GM23338 (cell line): ENCODE measurements around the gene SRCAP. TPM values are rescaled to one million over a fixed set of nuclear protein-coding genes. Genes with fewer than 3 reads are reported as not detected.
A peak's percentile ranks its signal among the peaks of the same experiment; 100 is the strongest.

Experiments
- ATAC-seq: fragments of 200-7000 bp; cut with Tn5 transposase; 3 replicates; pipeline ENCODE4 v1.9.1; 2020
- DNase-seq: peaks from one replicate; pipeline ENCODE4 v3.0.0-alpha.2; 2015; ENCODE audit warnings: low spot score
- H2AFZ ChIP-seq: fragments of 200-600 bp; sonication (generic); 2 replicates; pipeline ENCODE4 v1.8.0; 2016; ENCODE audit warnings: antibody characterized with exemption, mild to moderate bottlenecking, moderate library complexity
- H3F3A ChIP-seq: fragments of 200-600 bp; sonication (generic); replicated peaks from 2 replicates; pipeline ENCODE4 v1.8.0; 2017; ENCODE audit warnings: antibody characterized with exemption, mixed run types, low read depth
- H3K27ac ChIP-seq: fragments of 200-600 bp; sonication (generic); 2 replicates; pipeline ENCODE4 v1.6.1; 2016; ENCODE audit warnings: low read depth
- H3K27me3 ChIP-seq: fragments of 200-600 bp; sonication (generic); 2 replicates; pipeline ENCODE4 v1.8.0; 2016; ENCODE audit warnings: mild to moderate bottlenecking, mixed run types, moderate library complexity; ENCODE audit not compliant: insufficient read depth
- H3K36me3 ChIP-seq: fragments of 200-600 bp; sonication (generic); 2 replicates; pipeline ENCODE4 v1.8.0; 2016; ENCODE audit warnings: mild to moderate bottlenecking; ENCODE audit not compliant: insufficient read depth
- H3K4me1 ChIP-seq: fragments of 200-600 bp; sonication (generic); 2 replicates; pipeline ENCODE4 v1.8.0; 2016; ENCODE audit warnings: mild to moderate bottlenecking, moderate library complexity; ENCODE audit not compliant: insufficient read depth
- H3K4me2 ChIP-seq: fragments of 200-600 bp; sonication (generic); 2 replicates; pipeline ENCODE4 v1.7.1; 2017; ENCODE audit warnings: mixed run types
- H3K4me3 ChIP-seq: fragments of 200-600 bp; sonication (generic); 2 replicates; pipeline ENCODE4 v1.6.1; 2016; ENCODE audit warnings: mixed run types
- H3K79me2 ChIP-seq: fragments of 200-600 bp; sonication (generic); replicated peaks from 2 replicates; pipeline ENCODE4 v1.8.0; 2017; ENCODE audit warnings: mild to moderate bottlenecking; ENCODE audit not compliant: insufficient read depth
- H3K9me2 ChIP-seq: fragments of 200-600 bp; sonication (generic); 2 replicates; pipeline ENCODE4 v1.8.0; 2017; ENCODE audit not compliant: insufficient read depth
- H4K20me1 ChIP-seq: fragments of 200-600 bp; sonication (generic); replicated peaks from 2 replicates; pipeline ENCODE4 v1.8.0; 2017; ENCODE audit warnings: mild to moderate bottlenecking; ENCODE audit not compliant: insufficient read depth
- H3K27ac Mint-ChIP-seq: 2 replicates; pipeline ENCODE4 v1.8.0; 2020; ENCODE audit warnings: inconsistent platforms, mild to moderate bottlenecking, moderate library complexity, mixed read lengths
- H3K27me3 Mint-ChIP-seq: 3 replicates; pipeline ENCODE4 v1.8.0; 2022; ENCODE audit warnings: low read depth, mild to moderate bottlenecking, moderate library complexity, mixed read lengths, inconsistent platforms; ENCODE audit not compliant: insufficient read depth, poor library complexity
- H3K36me3 Mint-ChIP-seq: 3 replicates; pipeline ENCODE4 v1.8.0; 2021; ENCODE audit warnings: low read depth, mild to moderate bottlenecking, inconsistent platforms, moderate library complexity, mixed read lengths
- H3K4me1 Mint-ChIP-seq: 3 replicates; pipeline ENCODE4 v1.8.0; 2020; ENCODE audit warnings: mild to moderate bottlenecking, inconsistent platforms, mixed read lengths
- H3K4me3 Mint-ChIP-seq: 3 replicates; pipeline ENCODE4 v1.8.0; 2021; ENCODE audit warnings: moderate library complexity, mild to moderate bottlenecking, inconsistent platforms, mixed read lengths
- H3K9me3 Mint-ChIP-seq: 3 replicates; pipeline ENCODE4 v1.8.0; 2020; ENCODE audit warnings: moderate library complexity, mild to moderate bottlenecking, inconsistent platforms, mixed read lengths
- EZH2phosphoT487 ChIP-seq: fragments of 200-600 bp; sonication (generic); IDR thresholded peaks from one replicate; pipeline ENCODE4 v1.8.1; 2018; ENCODE audit warnings: antibody characterized with exemption; ENCODE audit not compliant: unreplicated experiment
- JUNB ChIP-seq: IDR thresholded peaks from one replicate; pipeline ENCODE4 v1.6.1; 2016; ENCODE audit warnings: antibody characterized with exemption; ENCODE audit not compliant: unreplicated experiment
- NANOG ChIP-seq: IDR thresholded peaks from 2 replicates; pipeline ENCODE4 v1.6.1; 2016; ENCODE audit warnings: antibody characterized with exemption, borderline replicate concordance
- REST ChIP-seq: IDR thresholded peaks from one replicate; pipeline ENCODE4 v1.6.1; 2018; ENCODE audit warnings: antibody characterized with exemption; ENCODE audit not compliant: unreplicated experiment
- STAT1 ChIP-seq: IDR thresholded peaks from one replicate; pipeline ENCODE4 v1.6.1; 2016; ENCODE audit warnings: antibody characterized with exemption; ENCODE audit not compliant: unreplicated experiment
- ZNF114 ChIP-seq: fragments of 250-450 bp; sonication (Bioruptor Pico); IDR thresholded peaks from 2 replicates; pipeline ENCODE4 v1.5.0; 2020; ENCODE audit warnings: mild to moderate bottlenecking, moderate library complexity
- polyA plus RNA-seq: library from polyadenylated mRNA; unstranded; fragments of >200 nt; fragmentation: Nextera tagmentation; extraction: Ambion mirVana; gene quantifications from 2 replicates; pipeline ENCODE4 v1.2.1, GENCODE V29; 2016
- total RNA-seq: library from RNA; depleted of rRNA; stranded (reverse); fragments of >200 nt; shearing (Covaris generic); gene quantifications from 2 replicates; pipeline ENCODE4 v1.2.3, GENCODE V29; 2014
- TF ChIP-seq, protein P1 (sequence below): IDR thresholded peaks from 2 replicates; pipeline ENCODE4 v1.6.1; 2016; ENCODE audit warnings: antibody characterized with exemption
- TF ChIP-seq, protein P2 (sequence below): fragments of 250-450 bp; sonication (Bioruptor Pico); IDR thresholded peaks from 2 replicates; pipeline ENCODE4 v1.5.0; 2020; ENCODE audit warnings: mild to moderate bottlenecking, moderate library complexity

The SRCAP gene
- total and polyA plus RNA-seq, 2 experiments from 2014 or later: 15.3 to 38.4 TPM

- no peak for TF ChIP-seq ZNF114 (CRISPR knock-in tag)
- no peak for TF ChIP-seq JUNB
- no peak for TF ChIP-seq STAT1
- no peak for TF ChIP-seq REST
- TF ChIP-seq EZH2phosphoT487: no peak
Measured at GRCh38 chr16:30761427-30761927, 62.5 kb downstream of the SRCAP start (continued).

- Histone ChIP-seq H4K20me1 (peaks cover 24% of the 10 kb centered on the region), H3K79me2 (peaks cover 24% of the 10 kb centered on the region), H3K9me2 (no peaks in the 10 kb centered on the region), H3F3A (0 out of 2 replicates have a peak, but pooled peaks cover 7% of the 10 kb centered on the region), H3K36me3 (peaks cover 31% of the 10 kb centered on the region), H3K27ac (no peak within 1 kb of the TSS), H3K4me3 (peak within 1 kb of the TSS; percentile 79), H3K4me2 (peak within 1 kb of the TSS; percentile 93), H3K27me3 (no peaks in the 10 kb centered on the region), H3K4me1 (peaks cover 6% of the 10 kb centered on the region; the same call in 1 of the 2 replicates), H2AFZ (peak within 1 kb of the TSS; percentile 67)
- DNase-seq: peak; percentile 98
- Mint-ChIP-seq H3K9me3 (no peaks in the 10 kb centered on the region; the same call in 2 of the 3 replicates), H3K27me3 (peaks cover 27% of the 10 kb centered on the region), H3K27ac (peak within 1 kb of the TSS; percentile 90), H3K4me3 (peak within 1 kb of the TSS; percentile 95), H3K36me3 (peaks cover 50% of the 10 kb centered on the region), H3K4me1 (peaks cover 16% of the 10 kb centered on the region)
- peak; percentile 96 for ATAC-seq
- TF ChIP-seq, protein P1, sequence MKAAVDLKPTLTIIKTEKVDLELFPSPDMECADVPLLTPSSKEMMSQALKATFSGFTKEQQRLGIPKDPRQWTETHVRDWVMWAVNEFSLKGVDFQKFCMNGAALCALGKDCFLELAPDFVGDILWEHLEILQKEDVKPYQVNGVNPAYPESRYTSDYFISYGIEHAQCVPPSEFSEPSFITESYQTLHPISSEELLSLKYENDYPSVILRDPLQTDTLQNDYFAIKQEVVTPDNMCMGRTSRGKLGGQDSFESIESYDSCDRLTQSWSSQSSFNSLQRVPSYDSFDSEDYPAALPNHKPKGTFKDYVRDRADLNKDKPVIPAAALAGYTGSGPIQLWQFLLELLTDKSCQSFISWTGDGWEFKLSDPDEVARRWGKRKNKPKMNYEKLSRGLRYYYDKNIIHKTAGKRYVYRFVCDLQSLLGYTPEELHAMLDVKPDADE: peak; percentile 39; the same call in 1 of the 2 replicates
- TF ChIP-seq REST (no peak), JUNB (no peak), NANOG (no peak)
- TF ChIP-seq, protein P2, sequence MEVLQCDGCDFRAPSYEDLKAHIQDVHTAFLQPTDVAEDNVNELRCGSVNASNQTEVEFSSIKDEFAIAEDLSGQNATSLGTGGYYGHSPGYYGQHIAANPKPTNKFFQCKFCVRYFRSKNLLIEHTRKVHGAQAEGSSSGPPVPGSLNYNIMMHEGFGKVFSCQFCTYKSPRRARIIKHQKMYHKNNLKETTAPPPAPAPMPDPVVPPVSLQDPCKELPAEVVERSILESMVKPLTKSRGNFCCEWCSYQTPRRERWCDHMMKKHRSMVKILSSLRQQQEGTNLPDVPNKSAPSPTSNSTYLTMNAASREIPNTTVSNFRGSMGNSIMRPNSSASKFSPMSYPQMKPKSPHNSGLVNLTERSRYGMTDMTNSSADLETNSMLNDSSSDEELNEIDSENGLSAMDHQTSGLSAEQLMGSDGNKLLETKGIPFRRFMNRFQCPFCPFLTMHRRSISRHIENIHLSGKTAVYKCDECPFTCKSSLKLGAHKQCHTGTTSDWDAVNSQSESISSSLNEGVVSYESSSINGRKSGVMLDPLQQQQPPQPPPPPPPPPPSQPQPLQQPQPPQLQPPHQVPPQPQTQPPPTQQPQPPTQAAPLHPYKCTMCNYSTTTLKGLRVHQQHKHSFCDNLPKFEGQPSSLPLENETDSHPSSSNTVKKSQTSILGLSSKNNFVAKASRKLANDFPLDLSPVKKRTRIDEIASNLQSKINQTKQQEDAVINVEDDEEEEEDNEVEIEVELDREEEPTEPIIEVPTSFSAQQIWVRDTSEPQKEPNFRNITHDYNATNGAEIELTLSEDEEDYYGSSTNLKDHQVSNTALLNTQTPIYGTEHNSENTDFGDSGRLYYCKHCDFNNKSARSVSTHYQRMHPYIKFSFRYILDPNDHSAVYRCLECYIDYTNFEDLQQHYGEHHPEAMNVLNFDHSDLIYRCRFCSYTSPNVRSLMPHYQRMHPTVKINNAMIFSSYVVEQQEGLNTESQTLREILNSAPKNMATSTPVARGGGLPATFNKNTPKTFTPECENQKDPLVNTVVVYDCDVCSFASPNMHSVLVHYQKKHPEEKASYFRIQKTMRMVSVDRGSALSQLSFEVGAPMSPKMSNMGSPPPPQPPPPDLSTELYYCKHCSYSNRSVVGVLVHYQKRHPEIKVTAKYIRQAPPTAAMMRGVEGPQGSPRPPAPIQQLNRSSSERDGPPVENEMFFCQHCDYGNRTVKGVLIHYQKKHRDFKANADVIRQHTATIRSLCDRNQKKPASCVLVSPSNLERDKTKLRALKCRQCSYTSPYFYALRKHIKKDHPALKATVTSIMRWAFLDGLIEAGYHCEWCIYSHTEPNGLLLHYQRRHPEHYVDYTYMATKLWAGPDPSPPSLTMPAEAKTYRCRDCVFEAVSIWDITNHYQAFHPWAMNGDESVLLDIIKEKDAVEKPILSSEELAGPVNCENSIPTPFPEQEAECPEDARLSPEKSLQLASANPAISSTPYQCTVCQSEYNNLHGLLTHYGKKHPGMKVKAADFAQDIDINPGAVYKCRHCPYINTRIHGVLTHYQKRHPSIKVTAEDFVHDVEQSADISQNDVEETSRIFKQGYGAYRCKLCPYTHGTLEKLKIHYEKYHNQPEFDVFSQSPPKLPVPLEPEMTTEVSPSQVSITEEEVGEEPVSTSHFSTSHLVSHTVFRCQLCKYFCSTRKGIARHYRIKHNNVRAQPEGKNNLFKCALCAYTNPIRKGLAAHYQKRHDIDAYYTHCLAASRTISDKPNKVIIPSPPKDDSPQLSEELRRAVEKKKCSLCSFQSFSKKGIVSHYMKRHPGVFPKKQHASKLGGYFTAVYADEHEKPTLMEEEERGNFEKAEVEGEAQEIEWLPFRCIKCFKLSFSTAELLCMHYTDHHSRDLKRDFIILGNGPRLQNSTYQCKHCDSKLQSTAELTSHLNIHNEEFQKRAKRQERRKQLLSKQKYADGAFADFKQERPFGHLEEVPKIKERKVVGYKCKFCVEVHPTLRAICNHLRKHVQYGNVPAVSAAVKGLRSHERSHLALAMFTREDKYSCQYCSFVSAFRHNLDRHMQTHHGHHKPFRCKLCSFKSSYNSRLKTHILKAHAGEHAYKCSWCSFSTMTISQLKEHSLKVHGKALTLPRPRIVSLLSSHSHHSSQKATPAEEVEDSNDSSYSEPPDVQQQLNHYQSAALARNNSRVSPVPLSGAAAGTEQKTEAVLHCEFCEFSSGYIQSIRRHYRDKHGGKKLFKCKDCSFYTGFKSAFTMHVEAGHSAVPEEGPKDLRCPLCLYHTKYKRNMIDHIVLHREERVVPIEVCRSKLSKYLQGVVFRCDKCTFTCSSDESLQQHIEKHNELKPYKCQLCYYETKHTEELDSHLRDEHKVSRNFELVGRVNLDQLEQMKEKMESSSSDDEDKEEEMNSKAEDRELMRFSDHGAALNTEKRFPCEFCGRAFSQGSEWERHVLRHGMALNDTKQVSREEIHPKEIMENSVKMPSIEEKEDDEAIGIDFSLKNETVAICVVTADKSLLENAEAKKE (CRISPR knock-in tag): no peak
Measured at GRCh38 chr16:30761928-30762902, 63.2 kb downstream of the SRCAP start, which contains the start of the genes CFAP119 and RNF40. CFAP119 (minus strand) TSS chr16:30762062; CDS start chr16:30761748, 314 bp downstream. RNF40 (plus strand) TSS chr16:30762322; CDS start chr16:30762546, 224 bp downstream.
